Coronary artery (tissue), 2 donors: ENCODE results near the gene SPOCD1.

Experiments used
- DNase-seq: peaks from one replicate; pipeline ENCODE4 v3.0.0-alpha.2; 2017; ENCODE audit warnings: low spot score
- H3K27ac ChIP-seq, 2 donors: fragments of 200-600 bp; sonication (generic); one replicate each; pipeline ENCODE4 v1.5.1; 2016 to 2019
- H3K4me3 ChIP-seq: fragments of 200-600 bp; sonication (generic); 2 replicates; pipeline ENCODE4 v1.5.1; 2016; ENCODE audit warnings: mild to moderate bottlenecking, moderate library complexity
- CTCF ChIP-seq: fragments of 200-600 bp; sonication (generic); IDR thresholded peaks from one replicate; pipeline ENCODE4 v1.5.1; 2019; ENCODE audit warnings: antibody characterized with exemption

Gene SPOCD1

GRCh38 chr1:31780632-31781031 is 35.2 kb downstream of the SPOCD1 start:
- Histone ChIP-seq H3K27ac (no peak overlapping the region), H3K4me3 (no peak overlapping the region)
- no peak for TF ChIP-seq CTCF
- no peak for DNase-seq

- H3K27ac ChIP-seq, result no peak overlapping the region
- H3K4me3 ChIP-seq, result no peak overlapping the region
- no peak for DNase-seq
- TF ChIP-seq CTCF, result no peak
Observed at GRCh38 chr1:31779687-31780086, 36.1 kb downstream of the SPOCD1 start.

GRCh38 chr1:31778763-31779488 is 36.9 kb downstream of the SPOCD1 start:
- Histone ChIP-seq H3K4me3 (no peak overlapping the region), H3K27ac (no peak overlapping the region)
- no peak for TF ChIP-seq CTCF
- no peak for DNase-seq

- no peak for TF ChIP-seq CTCF
- no peak for DNase-seq
- Histone ChIP-seq H3K4me3 (no peak overlapping the region), H3K27ac (no peak overlapping the region)
Observed at GRCh38 chr1:31776516-31776915, 39.3 kb downstream of the SPOCD1 start.

- Histone ChIP-seq H3K4me3 (no peak overlapping the region), H3K27ac (no peak overlapping the region)
- no peak for DNase-seq
- TF ChIP-seq CTCF, result no peak
Observed at GRCh38 chr1:31776032-31776431, 39.8 kb downstream of the SPOCD1 start.

- no peak for TF ChIP-seq CTCF
- H3K4me3 ChIP-seq, result no peak overlapping the region
- DNase-seq, result no peak
- no peak overlapping the region for H3K27ac ChIP-seq
Observed at GRCh38 chr1:31775210-31775999, 40.4 kb downstream of the SPOCD1 start.

GRCh38 chr1:31774495-31774894 is 41.3 kb downstream of the SPOCD1 start:
- Histone ChIP-seq H3K27ac (no peak overlapping the region), H3K4me3 (no peak overlapping the region)
- no peak for DNase-seq
- no peak for TF ChIP-seq CTCF
